ENCODE results near the gene HBS1L.

Gene HBS1L

GRCh38 chr6:135014353-135014832 lies 40.2 kb downstream of the HBS1L start:
- no peak for DNase-seq (ENCODE audit: low read depth in 1 of 2, low spot score in 1 of 2)
- no peak overlapping the region for H3K27ac ChIP-seq (replicated peaks)
- TF ChIP-seq CTCF (IDR thresholded peaks at IDR 0.05; ENCODE audit: insufficient read depth, low read length): no peak
- no peak for TF ChIP-seq SPI1 (IDR thresholded peaks at IDR 0.05; ENCODE audit: borderline replicate concordance, low read depth)
- TF ChIP-seq REST (IDR thresholded peaks at IDR 0.05; ENCODE audit: insufficient replicate concordance, low read depth): no peak
- TF ChIP-seq POLR2AphosphoS5 (IDR thresholded peaks at IDR 0.05; ENCODE audit: low read depth): no peak
- no peak for TF ChIP-seq GABPA (IDR thresholded peaks at IDR 0.05; ENCODE audit: low read depth)
- no peaks in the 10 kb centered on the region for H3K27me3 ChIP-seq (ENCODE audit: insufficient read depth, poor library complexity, severe bottlenecking)
- H3K4me3 ChIP-seq (replicated peaks; ENCODE audit: insufficient read depth, low read length): no peak overlapping the region

- DNase-seq (ENCODE audit: low read depth in 1 of 2, low spot score in 1 of 2): no peak
- Histone ChIP-seq H3K27me3 (ENCODE audit: insufficient read depth, poor library complexity, severe bottlenecking) (no peaks in the 10 kb centered on the region), H3K4me3 (replicated peaks; ENCODE audit: insufficient read depth, low read length) (no peak overlapping the region), H3K27ac (replicated peaks) (no peak overlapping the region)
- no peak for TF ChIP-seq POLR2AphosphoS5 (IDR thresholded peaks at IDR 0.05; ENCODE audit: low read depth)
- TF ChIP-seq GABPA (IDR thresholded peaks at IDR 0.05; ENCODE audit: low read depth): no peak
- no peak for TF ChIP-seq CTCF (IDR thresholded peaks at IDR 0.05; ENCODE audit: insufficient read depth, low read length)
- no peak for TF ChIP-seq SPI1 (IDR thresholded peaks at IDR 0.05; ENCODE audit: borderline replicate concordance, low read depth)
- no peak for TF ChIP-seq REST (IDR thresholded peaks at IDR 0.05; ENCODE audit: insufficient replicate concordance, low read depth)
Measured at GRCh38 chr6:135013211-135013610, 41.4 kb downstream of the HBS1L start.

- Histone ChIP-seq H3K27ac (replicated peaks) (no peak overlapping the region), H3K4me3 (replicated peaks; ENCODE audit: insufficient read depth, low read length) (no peak overlapping the region), H3K27me3 (ENCODE audit: insufficient read depth, poor library complexity, severe bottlenecking) (no peaks in the 10 kb centered on the region)
- no peak for TF ChIP-seq REST (IDR thresholded peaks at IDR 0.05; ENCODE audit: insufficient replicate concordance, low read depth)
- TF ChIP-seq POLR2AphosphoS5 (IDR thresholded peaks at IDR 0.05; ENCODE audit: low read depth): no peak
- TF ChIP-seq GABPA (IDR thresholded peaks at IDR 0.05; ENCODE audit: low read depth): no peak
- no peak for TF ChIP-seq SPI1 (IDR thresholded peaks at IDR 0.05; ENCODE audit: borderline replicate concordance, low read depth)
- TF ChIP-seq CTCF (IDR thresholded peaks at IDR 0.05; ENCODE audit: insufficient read depth, low read length): no peak
- DNase-seq (ENCODE audit: low read depth in 1 of 2, low spot score in 1 of 2): no peak
Measured at GRCh38 chr6:135012764-135013163, 41.9 kb downstream of the HBS1L start.

All from HL-60 (cell line).